GM12875 (cell line): ENCODE data around the gene DPP4.

ENCODE experiments used
- H3K4me3 ChIP-seq: one replicate; pipeline ENCODE4 v1.5.1; 2011; ENCODE audit warnings: low read depth, low read length, control low read depth
- CTCF ChIP-seq: IDR thresholded peaks from 2 replicates; pipeline ENCODE4 v1.5.1; 2011; ENCODE audit warnings: low read depth, mild to moderate bottlenecking, control low read depth, inconsistent platforms, low read length, moderate library complexity, borderline replicate concordance; ENCODE audit not compliant: insufficient read depth

Gene DPP4

DNA sequence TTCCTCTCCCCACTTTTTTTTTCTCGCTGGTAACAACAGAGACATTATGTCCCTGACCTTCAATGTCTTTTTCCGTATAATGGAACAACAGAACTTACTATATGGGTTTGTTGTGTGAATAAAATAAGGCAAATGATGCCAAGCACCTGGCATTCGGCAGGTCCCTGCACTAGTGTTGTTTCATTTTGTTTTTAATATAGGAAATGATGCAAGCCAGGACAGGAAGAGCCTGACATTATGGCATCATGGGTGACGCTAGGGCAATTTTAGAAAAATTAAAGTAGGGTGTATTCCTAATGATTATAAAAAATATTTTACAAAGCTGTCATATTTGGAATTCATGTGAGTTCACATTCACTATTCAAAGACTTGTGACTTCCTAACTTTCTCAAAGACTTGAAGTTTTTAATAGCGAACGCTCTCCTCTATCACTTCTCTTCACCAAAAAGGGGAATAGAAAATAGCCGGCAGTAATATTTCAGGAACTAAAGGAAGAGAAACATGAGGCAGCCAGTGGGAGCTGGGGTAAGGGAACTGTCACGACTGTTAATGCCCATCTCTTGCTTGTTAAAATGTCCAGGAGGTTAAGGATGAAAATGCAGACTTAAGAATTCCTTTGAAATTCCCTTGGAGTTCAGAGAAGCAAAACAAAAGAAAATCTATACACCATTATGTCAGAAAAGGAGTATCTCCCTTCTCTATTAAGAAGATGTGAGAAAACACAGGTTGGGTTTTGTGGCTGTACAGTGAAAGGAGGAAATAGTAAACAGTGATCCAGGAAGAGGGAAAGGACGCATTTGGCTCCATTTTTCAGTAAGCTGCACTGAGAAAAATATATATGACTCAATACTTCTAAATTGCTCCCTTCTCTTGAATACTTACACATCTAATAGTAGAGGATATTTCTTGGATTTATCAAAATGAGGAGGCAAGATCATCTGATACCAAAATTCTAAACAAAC, 60.2 kb downstream of the DPP4 start:
- no peak for TF ChIP-seq CTCF
- H3K4me3 ChIP-seq: no peak overlapping the region

GRCh38 chr2:162012565-162013058, 61.4 kb downstream of the DPP4 start:
- TF ChIP-seq CTCF: no peak
- H3K4me3 ChIP-seq: no peak overlapping the region

- TF ChIP-seq CTCF: no peak
- H3K4me3 ChIP-seq: no peak overlapping the region
Measured at GRCh38 chr2:162011706-162012564, 62.1 kb downstream of the DPP4 start.

DNA sequence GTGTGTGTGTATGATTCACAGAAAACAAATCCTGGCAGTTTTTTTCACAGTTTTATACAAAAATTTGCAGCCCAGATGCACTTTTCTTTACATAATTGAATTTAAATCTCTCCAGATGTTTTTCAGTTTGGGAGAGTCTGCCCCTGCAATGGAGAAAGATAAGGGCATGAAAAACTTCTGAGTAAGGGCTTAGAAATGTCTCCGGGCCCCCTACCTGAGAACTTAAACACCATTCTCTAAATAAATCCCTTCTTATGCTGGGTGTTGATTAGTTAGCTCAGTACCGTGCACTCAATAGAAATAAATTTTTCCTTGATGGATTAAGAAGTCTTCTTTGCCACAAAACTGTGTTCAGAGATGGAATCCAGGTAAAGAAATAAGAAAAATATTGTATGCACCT, 64.5 kb downstream of the DPP4 start:
- no peak for TF ChIP-seq CTCF
- H3K4me3 ChIP-seq: no peak overlapping the region

DNA sequence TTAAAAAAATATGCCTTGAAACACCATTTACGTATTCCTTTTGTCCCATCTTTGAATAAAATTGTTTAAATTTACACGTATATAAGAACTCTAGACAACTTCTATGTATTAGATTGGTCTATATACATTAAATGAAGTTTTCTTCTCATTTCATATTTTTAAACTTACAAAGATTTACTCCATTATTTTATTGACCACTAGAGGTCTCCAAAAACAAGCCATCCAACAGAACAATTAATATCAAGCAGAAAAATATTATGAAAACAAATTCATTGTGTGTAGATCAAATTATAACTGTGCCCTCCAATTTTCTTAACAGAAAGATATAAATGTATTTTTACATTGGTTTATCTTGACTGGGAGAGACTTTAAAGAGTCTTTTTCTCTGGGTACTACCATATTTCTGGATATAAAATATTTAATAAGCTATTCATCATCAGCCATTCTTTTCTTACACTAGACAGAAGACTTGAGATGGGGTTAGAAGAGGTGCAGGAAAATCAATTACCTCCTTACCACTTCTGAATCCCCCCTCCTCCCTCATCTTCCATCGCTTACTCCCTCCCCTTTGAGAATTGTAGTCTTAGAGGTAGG, 66.5 kb downstream of the DPP4 start:
- peak; percentile 28; the same call in 1 of the 2 replicates for TF ChIP-seq CTCF
- H3K4me3 ChIP-seq: no peak overlapping the region

DNA sequence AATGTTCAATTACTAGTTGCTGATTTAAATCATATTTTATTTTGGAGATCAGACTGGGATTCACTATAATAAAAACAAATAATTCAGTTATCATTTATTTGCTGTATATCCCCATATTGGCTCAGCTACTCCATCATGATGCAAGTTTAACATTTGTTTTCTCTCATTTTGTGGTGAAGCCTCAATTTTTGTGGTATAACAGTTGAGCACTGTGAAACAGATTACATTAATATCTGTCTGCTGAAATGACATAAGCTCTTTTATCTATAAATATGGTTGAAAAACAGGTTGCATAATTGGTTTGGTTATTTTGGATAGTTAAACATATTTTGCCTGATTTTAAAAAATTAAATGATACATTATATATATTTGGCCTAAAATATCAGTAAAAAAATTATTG, 67.7 kb downstream of the DPP4 start:
- H3K4me3 ChIP-seq: no peak overlapping the region
- no peak for TF ChIP-seq CTCF
